ENCODE measurements around the gene SENP2.

SENP2 gene

GRCh38 chr3:185647134-185647879, 61.2 kb downstream of the SENP2 start:
- Histone ChIP-seq H3K4me1 (no peaks in the 10 kb centered on the region), H3K27me3 (peaks cover 7% of the 10 kb centered on the region; the same call in 1 of the 2 replicates), H3K36me3 (no peaks in the 10 kb centered on the region), H3K9me3 (no peaks in the 10 kb centered on the region), H3K4me3 (ENCODE audit: low read depth, low read length) (no peak overlapping the region)
- TF ChIP-seq CTCF (IDR thresholded peaks at IDR 0.05; ENCODE audit: low read depth, low read length) = no peak
- DNase-seq = no peak

DNA sequence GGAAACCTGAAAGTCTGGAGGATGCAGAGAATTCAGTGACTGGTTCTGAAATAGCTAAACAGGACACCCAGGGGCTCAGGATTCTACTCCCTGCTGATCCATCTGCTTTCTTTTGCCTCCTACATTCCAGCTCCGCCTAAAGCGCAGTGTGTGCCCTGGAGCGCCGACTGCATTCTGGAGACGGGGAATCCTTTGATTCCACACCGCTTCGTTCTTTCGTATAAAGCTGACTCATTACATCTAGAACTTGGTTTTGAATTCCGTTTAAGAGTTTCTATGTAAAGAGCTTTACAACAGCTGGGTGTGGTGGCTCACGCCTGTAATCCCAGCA, 61.8 kb downstream of the SENP2 start:
- H3K4me1 ChIP-seq = no peaks in the 10 kb centered on the region
- H3K9me3 ChIP-seq = no peaks in the 10 kb centered on the region
- DNase-seq = no peak
- TF ChIP-seq CTCF (IDR thresholded peaks at IDR 0.05; ENCODE audit: low read depth, low read length) = no peak
- H3K27me3 ChIP-seq = 0 out of 2 replicates have a peak, but pooled peaks cover 7% of the 10 kb centered on the region
- no peak overlapping the region for H3K4me3 ChIP-seq (ENCODE audit: low read depth, low read length)
- H3K36me3 ChIP-seq = no peaks in the 10 kb centered on the region

- no peak for TF ChIP-seq CTCF (IDR thresholded peaks at IDR 0.05; ENCODE audit: low read depth, low read length)
- no peaks in the 10 kb centered on the region for H3K36me3 ChIP-seq
- H3K4me1 ChIP-seq = no peaks in the 10 kb centered on the region
- no peaks in the 10 kb centered on the region for H3K9me3 ChIP-seq
- no peak for DNase-seq
- no peak overlapping the region for H3K4me3 ChIP-seq (ENCODE audit: low read depth, low read length)
- 0 out of 2 replicates have a peak, but pooled peaks cover 7% of the 10 kb centered on the region for H3K27me3 ChIP-seq
These were observed 62.3 kb downstream of the SENP2 start for GRCh38 chr3:185648396-185648795.

DNA sequence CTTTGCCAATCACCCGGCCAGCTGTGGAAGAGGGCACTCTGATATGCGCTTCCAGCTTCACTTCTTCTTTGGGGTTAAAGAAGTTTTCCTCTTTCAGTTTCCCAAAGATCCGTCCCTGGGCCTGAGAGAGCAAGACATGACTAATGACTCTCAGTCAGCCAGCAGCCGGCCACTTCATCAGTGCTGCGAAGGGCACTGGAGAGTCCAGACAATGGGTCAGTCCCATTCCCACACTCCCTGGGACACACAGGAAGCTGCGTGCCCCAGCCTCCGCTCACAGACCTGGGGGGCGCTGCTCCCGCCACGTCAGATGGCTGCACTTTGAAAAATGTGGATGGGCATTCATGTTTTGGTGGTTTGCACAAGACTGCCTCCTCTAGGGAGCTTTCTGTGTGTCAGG, 63.3 kb downstream of the SENP2 start:
- Histone ChIP-seq H3K36me3 (no peaks in the 10 kb centered on the region), H3K4me1 (no peaks in the 10 kb centered on the region), H3K4me3 (ENCODE audit: low read depth, low read length) (no peak overlapping the region), H3K27me3 (0 out of 2 replicates have a peak, but pooled peaks cover 7% of the 10 kb centered on the region), H3K9me3 (no peaks in the 10 kb centered on the region)
- no peak for TF ChIP-seq CTCF (IDR thresholded peaks at IDR 0.05; ENCODE audit: low read depth, low read length)
- no peak for DNase-seq

DNA sequence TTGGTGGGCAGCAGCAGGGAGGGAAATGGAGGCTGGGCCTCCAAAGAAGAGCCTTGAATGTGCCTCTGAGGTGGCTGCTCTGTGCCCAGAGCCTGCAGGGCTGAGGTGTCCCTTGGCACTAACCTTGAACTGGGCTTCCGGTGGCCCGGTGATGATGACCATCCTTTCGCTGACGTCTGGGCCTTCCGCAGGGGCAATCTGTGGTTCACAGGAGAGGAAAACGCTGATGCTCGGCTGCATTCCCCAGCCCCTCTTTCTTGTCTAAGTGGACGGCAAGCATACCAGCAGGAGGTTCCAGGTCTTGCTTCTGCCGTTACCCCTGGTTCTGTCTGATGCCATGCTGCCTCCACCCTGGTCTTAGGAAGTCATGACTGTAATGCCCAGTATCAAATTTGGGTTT, 65.9 kb downstream of the SENP2 start:
- H3K4me1 ChIP-seq = no peaks in the 10 kb centered on the region
- no peaks in the 10 kb centered on the region for H3K27me3 ChIP-seq
- DNase-seq = no peak
- no peak overlapping the region for H3K4me3 ChIP-seq (ENCODE audit: low read depth, low read length)
- TF ChIP-seq CTCF (IDR thresholded peaks at IDR 0.05; ENCODE audit: low read depth, low read length) = no peak
- no peaks in the 10 kb centered on the region for H3K36me3 ChIP-seq
- no peaks in the 10 kb centered on the region for H3K9me3 ChIP-seq

DNA sequence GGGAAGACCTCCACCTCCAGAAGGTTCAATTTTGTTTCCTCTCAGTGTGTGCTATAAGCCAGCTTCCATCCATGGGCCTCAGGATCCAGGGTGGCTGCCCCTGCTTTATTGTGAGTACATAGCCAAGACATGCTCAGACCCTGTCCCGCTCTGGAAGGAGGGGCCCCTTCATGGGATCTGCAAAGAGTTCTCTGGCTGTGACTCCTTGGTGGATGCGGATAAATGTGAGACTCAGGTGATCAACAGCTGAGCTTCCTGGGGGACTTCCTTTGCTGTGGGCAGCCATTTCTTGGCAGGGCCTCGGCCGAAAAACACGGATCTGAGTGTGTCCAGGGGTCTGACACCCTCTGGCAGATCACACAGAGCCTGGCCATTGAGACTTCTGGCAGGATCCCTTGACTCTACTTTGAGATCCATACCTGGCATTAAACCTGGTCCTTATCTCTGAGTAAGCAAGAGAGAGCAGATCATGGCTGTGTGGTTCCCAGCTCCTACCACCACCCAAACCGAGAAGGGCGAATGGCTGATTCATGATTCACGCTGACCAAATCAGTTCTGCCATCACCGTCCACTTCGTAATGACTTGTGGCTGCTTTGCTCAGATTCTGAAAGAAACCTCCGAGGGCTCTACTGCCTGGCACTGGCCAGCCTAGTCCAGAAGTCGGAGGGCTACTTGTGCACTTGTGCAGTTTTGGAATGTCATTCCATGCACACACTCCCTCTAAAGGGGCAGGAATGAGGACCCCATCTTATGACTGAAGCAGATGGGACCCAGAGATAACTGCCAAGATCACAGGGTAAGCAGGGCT, 68.1 kb downstream of the SENP2 start:
- no peaks in the 10 kb centered on the region for H3K27me3 ChIP-seq
- no peaks in the 10 kb centered on the region for H3K36me3 ChIP-seq
- no peak for DNase-seq
- no peaks in the 10 kb centered on the region for H3K9me3 ChIP-seq
- no peaks in the 10 kb centered on the region for H3K4me1 ChIP-seq
- TF ChIP-seq CTCF (IDR thresholded peaks at IDR 0.05; ENCODE audit: low read depth, low read length) = no peak
- H3K4me3 ChIP-seq (ENCODE audit: low read depth, low read length) = no peak overlapping the region
